ENCODE measurements around the gene TRRAP.

TRRAP gene

DNA sequence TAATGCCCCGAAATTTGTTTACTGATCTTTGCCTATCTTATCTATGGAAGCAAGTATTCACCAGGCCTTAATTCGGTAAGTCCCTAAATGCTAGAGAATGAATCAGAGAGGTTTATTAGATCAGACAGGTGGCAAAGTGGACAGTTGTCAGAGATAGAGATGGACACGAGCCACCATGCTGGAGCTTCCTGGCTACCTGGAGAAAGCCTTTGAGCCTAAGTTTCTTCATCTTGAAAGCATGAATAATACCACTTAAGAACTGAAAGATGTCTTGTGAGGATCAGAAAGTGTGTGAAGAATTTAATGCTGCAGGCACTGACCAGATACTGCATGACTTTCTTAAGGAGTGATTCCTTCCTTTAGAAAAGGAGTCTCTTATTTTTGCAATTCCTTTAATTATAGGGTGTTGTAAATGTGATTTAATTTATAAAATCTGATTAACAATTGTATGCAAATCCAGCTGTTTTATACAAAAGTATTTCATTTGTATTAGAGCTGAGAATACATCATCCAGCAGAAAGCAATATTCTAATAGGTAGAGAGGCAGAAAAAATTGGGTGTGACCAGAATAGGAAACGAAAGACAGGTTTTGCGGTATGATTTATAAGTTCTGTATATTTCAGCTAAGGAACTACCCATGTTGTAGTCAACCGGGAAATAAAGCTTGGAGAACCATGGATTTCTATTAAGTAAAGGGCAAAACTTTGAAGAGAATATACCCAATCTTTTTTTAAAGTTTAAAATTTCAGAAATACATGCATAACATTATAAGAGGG lies 182.9 kb downstream of the TRRAP start:
- H3K36me3 ChIP-seq (ENCODE audit: insufficient read depth, low read depth, low read length) = peaks cover 16% of the 10 kb centered on the region
- H3K4me1 ChIP-seq (ENCODE audit: insufficient read depth, low read length) = no peaks in the 10 kb centered on the region
- H3K27ac ChIP-seq (ENCODE audit: low read length) = no peak overlapping the region

More for the DNA sequence above, 182.9 kb downstream of the TRRAP start:
- Histone ChIP-seq H3K9me3 (ENCODE audit: insufficient read depth, low read depth, low read length) (no peaks in the 10 kb centered on the region), H3K4me3 (ENCODE audit: low read length) (no peak overlapping the region), H3K27me3 (ENCODE audit: insufficient read depth, low read length) (no peaks in the 10 kb centered on the region), H3K9ac (ENCODE audit: low read depth, low read length) (no peak overlapping the region)
